Measurements from ENCODE around the gene CTIF. TPM values are rescaled to one million over a fixed set of nuclear protein-coding genes. Genes with fewer than 3 reads are reported as not detected.

The CTIF gene
- total RNA-seq, 4 donors from 2014 or later, result 29.0 to 61.5 (median 37.7) TPM

GRCh38 chr18:48581206-48581605 is 42.4 kb downstream of the CTIF start:
- no peak overlapping the region for H3K4me3 ChIP-seq
- TF ChIP-seq, protein P1, sequence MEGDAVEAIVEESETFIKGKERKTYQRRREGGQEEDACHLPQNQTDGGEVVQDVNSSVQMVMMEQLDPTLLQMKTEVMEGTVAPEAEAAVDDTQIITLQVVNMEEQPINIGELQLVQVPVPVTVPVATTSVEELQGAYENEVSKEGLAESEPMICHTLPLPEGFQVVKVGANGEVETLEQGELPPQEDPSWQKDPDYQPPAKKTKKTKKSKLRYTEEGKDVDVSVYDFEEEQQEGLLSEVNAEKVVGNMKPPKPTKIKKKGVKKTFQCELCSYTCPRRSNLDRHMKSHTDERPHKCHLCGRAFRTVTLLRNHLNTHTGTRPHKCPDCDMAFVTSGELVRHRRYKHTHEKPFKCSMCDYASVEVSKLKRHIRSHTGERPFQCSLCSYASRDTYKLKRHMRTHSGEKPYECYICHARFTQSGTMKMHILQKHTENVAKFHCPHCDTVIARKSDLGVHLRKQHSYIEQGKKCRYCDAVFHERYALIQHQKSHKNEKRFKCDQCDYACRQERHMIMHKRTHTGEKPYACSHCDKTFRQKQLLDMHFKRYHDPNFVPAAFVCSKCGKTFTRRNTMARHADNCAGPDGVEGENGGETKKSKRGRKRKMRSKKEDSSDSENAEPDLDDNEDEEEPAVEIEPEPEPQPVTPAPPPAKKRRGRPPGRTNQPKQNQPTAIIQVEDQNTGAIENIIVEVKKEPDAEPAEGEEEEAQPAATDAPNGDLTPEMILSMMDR (IDR thresholded peaks at IDR 0.05), result no peak
- no peaks in the 10 kb centered on the region for H3K36me3 ChIP-seq
- peaks cover 11% of the 10 kb centered on the region for H3K4me1 ChIP-seq
- H3K27me3 ChIP-seq, result no peaks in the 10 kb centered on the region
- H3K27ac ChIP-seq, result no peak overlapping the region
- 58% methylated on average over 4 of the region's 4 CpGs for WGBS
- no peaks in the 10 kb centered on the region for H3K9me3 ChIP-seq
- DNase-seq (ENCODE audit: low spot score in 2 of 2), result no peak

DNA sequence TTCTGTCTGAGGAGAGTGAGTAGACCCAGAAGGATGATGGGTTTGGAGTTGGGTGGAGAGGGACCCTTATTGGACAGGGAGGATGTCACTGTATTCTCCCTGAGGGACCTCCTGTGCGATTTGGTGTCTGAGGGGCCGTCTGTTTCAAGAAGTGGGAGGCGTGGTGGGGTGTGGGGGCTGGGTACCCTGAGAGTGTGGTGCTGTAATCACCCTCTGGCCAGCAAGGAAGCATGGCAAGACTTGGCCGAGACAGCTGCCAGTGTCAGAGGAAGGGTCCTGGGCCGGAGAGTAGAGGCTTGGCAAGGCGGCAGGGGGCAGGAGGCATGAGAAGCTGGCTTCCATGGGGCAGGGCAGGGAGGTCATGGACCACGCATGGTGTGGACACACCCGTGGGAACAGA is 43.1 kb downstream of the CTIF start:
- H3K27ac ChIP-seq, result no peak overlapping the region
- no peak for TF ChIP-seq POLR2A (IDR thresholded peaks at IDR 0.05)
- TF ChIP-seq, protein P1 (IDR thresholded peaks at IDR 0.05), result no peak
- TF ChIP-seq EP300 (IDR thresholded peaks at IDR 0.05), result no peak
- no peak for TF ChIP-seq POLR2AphosphoS5 (IDR thresholded peaks at IDR 0.05)
- H3K4me3 ChIP-seq, result no peak overlapping the region
- no peaks in the 10 kb centered on the region for H3K36me3 ChIP-seq
- DNase-seq (ENCODE audit: low spot score in 2 of 2), result no peak
- WGBS, result 87% methylated on average over 8 of the region's 8 CpGs
- no peaks in the 10 kb centered on the region for H3K27me3 ChIP-seq
- H3K9me3 ChIP-seq, result no peaks in the 10 kb centered on the region
- H3K4me1 ChIP-seq, result peaks cover 11% of the 10 kb centered on the region

DNA sequence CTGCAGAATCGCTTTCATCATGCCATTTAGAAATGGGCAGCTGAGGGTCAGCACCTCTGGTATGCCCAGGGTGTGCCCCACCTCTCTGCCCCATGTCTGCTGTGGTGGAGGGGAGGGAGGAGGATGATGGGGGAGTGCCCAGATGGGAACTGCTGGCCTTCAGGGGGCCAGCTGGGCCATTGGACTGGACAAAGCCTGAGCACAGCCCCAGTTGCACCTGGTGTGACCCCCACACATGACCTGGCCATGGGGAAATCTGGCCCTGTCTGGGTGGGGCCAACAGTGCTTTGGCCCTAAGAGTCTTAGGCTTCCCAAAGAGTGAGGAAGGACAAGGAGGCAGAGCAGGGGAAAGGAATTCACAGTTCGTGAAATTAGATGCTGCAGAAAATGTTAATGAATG is 44.1 kb downstream of the CTIF start:
- H3K4me1 ChIP-seq, result peaks cover 11% of the 10 kb centered on the region

DNA sequence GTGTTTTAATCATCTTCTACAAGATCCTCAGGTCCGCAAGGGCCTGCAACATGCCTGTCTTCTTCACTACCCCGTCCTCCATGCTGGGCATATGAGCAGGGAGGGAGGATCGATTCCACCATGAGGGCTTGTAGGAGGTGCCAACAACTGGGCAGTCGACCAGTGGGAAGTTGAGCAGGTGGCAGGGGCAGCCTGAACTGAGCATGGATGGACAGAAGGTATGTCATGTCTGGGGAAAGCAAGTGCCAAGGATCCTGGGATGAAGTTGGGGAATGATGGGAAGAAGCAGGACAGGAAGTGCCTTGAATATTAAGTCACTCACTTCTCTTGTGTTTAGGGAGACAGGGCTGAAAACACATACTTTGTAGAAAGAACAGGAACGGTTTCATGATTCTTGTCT is 44.7 kb downstream of the CTIF start:
- Histone ChIP-seq H3K27me3 (no peaks in the 10 kb centered on the region), H3K4me3 (no peak overlapping the region), H3K27ac (no peak overlapping the region), H3K36me3 (no peaks in the 10 kb centered on the region), H3K4me1 (peaks cover 11% of the 10 kb centered on the region), H3K9me3 (no peaks in the 10 kb centered on the region)
- DNase-seq (ENCODE audit: low spot score in 2 of 2), result no peak
- WGBS, result 78% methylated on average over 5 of the region's 5 CpGs
- TF ChIP-seq POLR2A (IDR thresholded peaks at IDR 0.05) (no peak), EP300 (IDR thresholded peaks at IDR 0.05) (no peak), POLR2AphosphoS5 (IDR thresholded peaks at IDR 0.05) (no peak)
- TF ChIP-seq, protein P1 (IDR thresholded peaks at IDR 0.05), result no peak

More for the DNA sequence above, 44.1 kb downstream of the CTIF start:
- Histone ChIP-seq H3K27ac (no peak overlapping the region), H3K4me3 (no peak overlapping the region), H3K9me3 (no peaks in the 10 kb centered on the region), H3K36me3 (no peaks in the 10 kb centered on the region), H3K27me3 (no peaks in the 10 kb centered on the region)
- 92% methylated on average over 1 of the region's 2 CpGs for WGBS
- no peak for DNase-seq (ENCODE audit: low spot score in 2 of 2)
- TF ChIP-seq EP300 (IDR thresholded peaks at IDR 0.05) (no peak), POLR2A (IDR thresholded peaks at IDR 0.05) (no peak)

DNA sequence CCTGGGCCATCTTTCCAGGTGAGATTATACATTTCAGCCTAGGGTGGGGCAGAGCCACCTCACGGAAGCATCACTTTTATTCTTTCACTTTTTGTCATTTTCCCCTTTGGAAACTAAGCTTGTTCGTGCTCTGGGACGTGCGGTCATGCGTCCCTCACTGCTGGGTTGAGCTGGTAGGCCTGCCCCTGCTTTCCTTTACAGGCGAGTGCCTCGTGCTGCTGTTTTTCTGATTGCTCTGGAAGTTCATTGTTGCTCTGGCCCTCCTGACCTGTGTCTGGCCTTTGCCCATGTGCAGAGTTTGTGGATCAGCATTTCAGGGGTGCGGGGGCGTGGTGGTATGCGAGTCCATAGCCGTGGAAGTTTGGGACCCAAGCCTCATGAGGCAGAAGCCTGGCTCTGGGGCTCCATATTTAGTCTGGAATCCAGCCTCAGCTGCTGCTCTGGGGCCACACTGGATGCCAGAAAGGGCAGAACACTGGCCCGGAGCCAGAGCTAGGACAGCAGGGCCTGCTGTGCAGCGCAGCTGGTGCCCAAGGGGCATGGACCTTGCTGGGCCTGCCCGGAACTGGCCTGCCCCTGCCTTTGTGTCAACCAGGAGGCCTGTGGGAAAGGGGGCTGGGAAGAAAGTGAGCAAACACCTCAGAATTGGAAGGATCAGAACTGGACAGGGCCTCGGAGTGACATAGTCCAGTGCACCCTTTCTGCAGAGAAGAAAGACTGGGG is 51.1 kb downstream of the CTIF start:
- H3K9me3 ChIP-seq, result no peaks in the 10 kb centered on the region
- WGBS, result 95% methylated on average over 15 of the region's 15 CpGs
- no peak overlapping the region for H3K4me3 ChIP-seq
- H3K4me1 ChIP-seq, result peaks cover 8% of the 10 kb centered on the region
- no peaks in the 10 kb centered on the region for H3K36me3 ChIP-seq
- TF ChIP-seq EP300 (IDR thresholded peaks at IDR 0.05) (no peak), POLR2A (IDR thresholded peaks at IDR 0.05) (no peak), POLR2AphosphoS5 (IDR thresholded peaks at IDR 0.05) (no peak)
- TF ChIP-seq, protein P1 (IDR thresholded peaks at IDR 0.05), result no peak
- no peaks in the 10 kb centered on the region for H3K27me3 ChIP-seq
- DNase-seq (ENCODE audit: low spot score in 2 of 2), result no peak
- no peak overlapping the region for H3K27ac ChIP-seq

DNA sequence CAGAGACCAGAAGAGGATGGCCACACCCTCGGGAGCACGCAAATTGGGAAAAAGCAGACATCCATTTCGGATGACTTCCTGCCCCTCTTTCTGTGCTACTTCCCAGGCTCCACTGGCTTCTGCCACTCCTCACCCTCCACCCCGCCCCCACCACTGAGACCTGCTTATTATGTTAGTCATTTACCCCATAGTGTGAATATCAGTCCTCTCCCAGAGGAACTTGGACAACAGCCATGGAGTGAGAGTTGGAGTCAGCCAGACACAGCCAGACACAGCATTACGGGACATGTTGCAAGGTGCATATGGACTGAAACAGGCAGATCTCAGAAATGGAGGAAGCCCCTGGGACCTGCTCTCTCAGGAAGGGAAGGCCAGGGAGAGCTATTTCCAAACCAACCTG is 51.8 kb downstream of the CTIF start:
- H3K4me1 ChIP-seq, result peaks cover 8% of the 10 kb centered on the region
- no peak overlapping the region for H3K27ac ChIP-seq
- TF ChIP-seq, protein P1 (IDR thresholded peaks at IDR 0.05), result no peak
- no peak for TF ChIP-seq EP300 (IDR thresholded peaks at IDR 0.05)
- no peak for TF ChIP-seq POLR2AphosphoS5 (IDR thresholded peaks at IDR 0.05)
- no peak for TF ChIP-seq POLR2A (IDR thresholded peaks at IDR 0.05)
- DNase-seq (ENCODE audit: low spot score in 2 of 2), result no peak
- no peak overlapping the region for H3K4me3 ChIP-seq
- no peaks in the 10 kb centered on the region for H3K27me3 ChIP-seq
- WGBS, result 96% methylated on average over 5 of the region's 5 CpGs
- H3K9me3 ChIP-seq, result no peaks in the 10 kb centered on the region
- no peaks in the 10 kb centered on the region for H3K36me3 ChIP-seq
